Spleen (tissue), 7 donors: ENCODE results near the gene LRCH1.

Source experiments
- POLR2AphosphoS5 ChIP-seq, 3 donors: sonication (generic); formaldehyde crosslinking; IDR thresholded peaks; one replicate each; pipeline ENCODE4 v1.5.1; 2017; ENCODE audit warnings: antibody characterized with exemption in 3 of 3
- TF ChIP-seq, protein P1 (sequence below), 11 experiments: fragments of 200-600 bp in 7 of 11; fragments of 450-650 bp in 4 of 11; sonication (generic) in 4 of 11; IDR thresholded peaks in 8 of 11; conservative IDR thresholded peaks in 3 of 11; 1 replicate in 7 of 11; 2 replicates in 4 of 11; pipeline versions ENCODE4 v1.4.0 to v1.8.0; 2016 to 2021; ENCODE audit warnings: antibody characterized with exemption in 11 of 11, inconsistent platforms in 4 of 11, mild to moderate bottlenecking in 1 of 11
- donor health status: DM: no; HTN: no; CAD: no; lungs with moderate emphysema.
- donor health status: DM: no; HTN: no; CAD: no.
- donor health status: DM: no; HTN: no; CAD: no.

DNA sequence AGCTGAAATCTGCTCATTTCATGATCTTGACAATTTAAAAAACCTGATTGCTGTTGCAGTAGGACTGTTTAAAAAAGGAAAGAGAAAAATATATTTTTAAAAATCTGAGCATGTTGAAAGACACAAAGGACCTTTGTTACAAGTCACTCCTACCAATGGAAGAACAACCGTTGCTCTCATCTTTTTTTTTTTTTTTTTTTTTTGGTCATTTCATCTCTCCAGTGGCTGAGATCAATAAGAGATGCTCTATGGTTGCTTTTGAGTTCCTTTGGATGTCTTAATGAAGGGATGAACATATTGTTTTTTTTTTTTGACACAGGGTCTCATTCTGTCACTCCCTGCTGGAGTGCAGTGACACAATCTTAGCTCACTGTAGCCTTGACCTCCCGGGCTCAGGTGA is 29.2 kb downstream of the LRCH1 start:
- TF ChIP-seq, protein P1, sequence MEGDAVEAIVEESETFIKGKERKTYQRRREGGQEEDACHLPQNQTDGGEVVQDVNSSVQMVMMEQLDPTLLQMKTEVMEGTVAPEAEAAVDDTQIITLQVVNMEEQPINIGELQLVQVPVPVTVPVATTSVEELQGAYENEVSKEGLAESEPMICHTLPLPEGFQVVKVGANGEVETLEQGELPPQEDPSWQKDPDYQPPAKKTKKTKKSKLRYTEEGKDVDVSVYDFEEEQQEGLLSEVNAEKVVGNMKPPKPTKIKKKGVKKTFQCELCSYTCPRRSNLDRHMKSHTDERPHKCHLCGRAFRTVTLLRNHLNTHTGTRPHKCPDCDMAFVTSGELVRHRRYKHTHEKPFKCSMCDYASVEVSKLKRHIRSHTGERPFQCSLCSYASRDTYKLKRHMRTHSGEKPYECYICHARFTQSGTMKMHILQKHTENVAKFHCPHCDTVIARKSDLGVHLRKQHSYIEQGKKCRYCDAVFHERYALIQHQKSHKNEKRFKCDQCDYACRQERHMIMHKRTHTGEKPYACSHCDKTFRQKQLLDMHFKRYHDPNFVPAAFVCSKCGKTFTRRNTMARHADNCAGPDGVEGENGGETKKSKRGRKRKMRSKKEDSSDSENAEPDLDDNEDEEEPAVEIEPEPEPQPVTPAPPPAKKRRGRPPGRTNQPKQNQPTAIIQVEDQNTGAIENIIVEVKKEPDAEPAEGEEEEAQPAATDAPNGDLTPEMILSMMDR (IDR thresholded peaks at IDR 0.05 in 8 of 11, conservative IDR thresholded peaks at IDR 0.05 in 3 of 11): no peak
- TF ChIP-seq POLR2AphosphoS5 (IDR thresholded peaks at IDR 0.05): no peak
